H1 (cell line): ENCODE results near the gene FLT4. TPM values are rescaled to one million over a fixed set of nuclear protein-coding genes. Genes with fewer than 3 reads are reported as not detected.

Experiments
- CTCF ChIA-PET: fragments of 300-600 bp; sonication (Branson Sonifier 250); formaldehyde crosslinking; loops from one replicate; lab custom pipeline; 2021; ENCODE audit not compliant: partially characterized antibody; lab: Charles Lee
- POLR2A ChIA-PET: fragments of 300-600 bp; sonication (Branson Sonifier 250); formaldehyde crosslinking; loops from one replicate; lab custom pipeline; 2021; ENCODE audit warnings: inconsistent platforms; ENCODE audit not compliant: partially characterized antibody; lab: Charles Lee
- DNase-seq, 2 experiments: peaks; one replicate each; pipeline versions ENCODE4 v3.0.0 to v3.0.0-alpha.2; 2010 to 2022; ENCODE audit warnings: low spot score in 2 of 2, low read depth in 1 of 2, mixed read lengths in 1 of 2
- FAIRE-seq: peaks from 2 replicates; lab custom pipeline; 2011; peaks lifted over from hg19 to GRCh38; lab: Jason Lieb, UNC
- H2AFZ ChIP-seq: 2 replicates; pipeline ENCODE4 v1.8.1; 2012; ENCODE audit warnings: low read length, inconsistent platforms
- H2AK5ac ChIP-seq: 2 replicates; pipeline ENCODE4 v1.6.1; 2013; ENCODE audit warnings: low read depth, low read length
- H2BK120ac ChIP-seq: replicated peaks from 2 replicates; pipeline ENCODE3; 2013; ENCODE audit warnings: low read depth, low read length, inconsistent platforms
- H2BK12ac ChIP-seq: 2 replicates; pipeline ENCODE4 v1.6.1; 2013; ENCODE audit warnings: low read depth, low read length
- H2BK15ac ChIP-seq: 2 replicates; pipeline ENCODE4 v1.6.1; 2013; ENCODE audit warnings: low read length
- H2BK20ac ChIP-seq: 2 replicates; pipeline ENCODE4 v1.6.1; 2013; ENCODE audit warnings: low read length
- H2BK5ac ChIP-seq: 2 replicates; pipeline ENCODE4 v1.6.1; 2013; ENCODE audit warnings: low read depth, low read length
- H3K14ac ChIP-seq: 2 replicates; pipeline ENCODE4 v1.6.1; 2013; ENCODE audit warnings: inconsistent platforms; ENCODE audit not compliant: insufficient read length
- H3K18ac ChIP-seq: 2 replicates; pipeline ENCODE4 v1.6.1; 2013; ENCODE audit warnings: low read length; ENCODE audit errors: extremely low read depth
- H3K23ac ChIP-seq: 2 replicates; pipeline ENCODE4 v1.6.1; 2013; ENCODE audit warnings: inconsistent platforms; ENCODE audit not compliant: insufficient read length
- H3K23me2 ChIP-seq: 2 replicates; pipeline ENCODE4 v1.6.1; 2013; ENCODE audit warnings: low read depth, low read length
- H3K27ac ChIP-seq: 2 replicates; pipeline ENCODE4 v1.6.1; 2011; ENCODE audit warnings: low read depth, low read length, inconsistent platforms
- H3K27me3 ChIP-seq, 4 experiments: replicated peaks in 1 of 4; 1 replicate in 1 of 4; 2 replicates in 3 of 4; pipeline versions ENCODE4 v1.6.1 to v1.8.1; 2011 to 2013; ENCODE audit warnings: low read length in 3 of 4, mild to moderate bottlenecking in 3 of 4, inconsistent platforms in 2 of 4, mixed read lengths in 2 of 4, moderate library complexity in 1 of 4; ENCODE audit not compliant: control insufficient read depth in 3 of 4, insufficient read depth in 3 of 4; ENCODE audit errors: extremely low read depth in 1 of 4
- H3K36me3 ChIP-seq, 4 experiments: 2 replicates each; pipeline versions ENCODE4 v1.6.1 to v1.8.1; 2011 to 2013; ENCODE audit warnings: mild to moderate bottlenecking in 4 of 4, low read length in 3 of 4, moderate library complexity in 2 of 4, control low read depth in 1 of 4, inconsistent platforms in 1 of 4; ENCODE audit not compliant: insufficient read depth in 4 of 4, control insufficient read depth in 2 of 4
- H3K4ac ChIP-seq: replicated peaks from 2 replicates; pipeline ENCODE3; 2013; ENCODE audit warnings: low read length, low read depth, mixed read lengths, inconsistent platforms; ENCODE audit not compliant: insufficient read length
- H3K4me1 ChIP-seq, 4 experiments: replicated peaks in 1 of 4; 1 replicate in 1 of 4; 2 replicates in 3 of 4; pipeline versions ENCODE4 v1.6.1 to v1.8.1; 2011 to 2013; ENCODE audit warnings: low read length in 3 of 4, inconsistent platforms in 2 of 4, mixed read lengths in 1 of 4; ENCODE audit not compliant: insufficient read depth in 4 of 4, control insufficient read depth in 3 of 4
- H3K4me2 ChIP-seq, 2 experiments: 2 replicates each; pipeline versions ENCODE4 v1.6.1 to v1.8.1; 2011 to 2013; ENCODE audit warnings: low read depth in 2 of 2, low read length in 2 of 2, control low read depth in 1 of 2, inconsistent platforms in 1 of 2, mild to moderate bottlenecking in 1 of 2; ENCODE audit not compliant: insufficient read depth in 1 of 2
- H3K4me3 ChIP-seq, 4 experiments: fragments of 200-600, 300-600 bp in 1 of 4; sonication (generic), shearing (Covaris generic), sonication (Bioruptor Twin) in 1 of 4; 2 replicates each; pipeline versions ENCODE4 v1.5.1 to v1.8.1; 2011 to 2016; ENCODE audit warnings: low read length in 4 of 4, low read depth in 3 of 4, control low read depth in 2 of 4, inconsistent platforms in 2 of 4, mild to moderate bottlenecking in 2 of 4, mixed read lengths in 1 of 4, moderate library complexity in 1 of 4; ENCODE audit not compliant: insufficient read depth in 2 of 4; ENCODE audit errors: extremely low read depth in 1 of 4
- H3K56ac ChIP-seq: replicated peaks from 2 replicates; pipeline ENCODE3; 2013; ENCODE audit warnings: low read depth, mild to moderate bottlenecking, mixed read lengths, low read length, inconsistent platforms; ENCODE audit not compliant: insufficient read length
- H3K79me1 ChIP-seq: 2 replicates; pipeline ENCODE4 v1.6.1; 2013; ENCODE audit warnings: low read depth, low read length, control low read depth
- H3K79me2 ChIP-seq, 2 experiments: 2 replicates each; pipeline versions ENCODE4 v1.6.1 to v1.8.1; 2012 to 2013; ENCODE audit warnings: low read length in 2 of 2, mild to moderate bottlenecking in 2 of 2, inconsistent platforms in 1 of 2; ENCODE audit not compliant: insufficient read depth in 2 of 2, control insufficient read depth in 1 of 2
- H3K9ac ChIP-seq, 4 experiments: replicated peaks in 1 of 4; 1 replicate in 1 of 4; 2 replicates in 3 of 4; pipeline versions ENCODE4 v1.6.1 to v1.8.1; 2011 to 2013; ENCODE audit warnings: low read depth in 3 of 4, low read length in 3 of 4, control low read depth in 2 of 4, mild to moderate bottlenecking in 2 of 4, moderate library complexity in 2 of 4, inconsistent platforms in 1 of 4; ENCODE audit errors: extremely low read depth in 1 of 4
- H3K9me3 ChIP-seq, 2 experiments: 2 replicates each; pipeline versions ENCODE4 v1.6.1 to v1.8.1; 2012 to 2013; ENCODE audit warnings: mild to moderate bottlenecking in 2 of 2, moderate library complexity in 2 of 2, control low read depth in 1 of 2, inconsistent platforms in 1 of 2, low read depth in 1 of 2, low read length in 1 of 2, mixed read lengths in 1 of 2; ENCODE audit not compliant: insufficient read depth in 2 of 2
- H4K20me1 ChIP-seq, 2 experiments: replicated peaks in 1 of 2; 2 replicates each; pipeline versions ENCODE3 to v1.8.1; 2011 to 2013; ENCODE audit warnings: inconsistent platforms in 2 of 2, low read length in 2 of 2, mild to moderate bottlenecking in 1 of 2; ENCODE audit not compliant: insufficient read depth in 2 of 2, control insufficient read depth in 1 of 2
- H4K5ac ChIP-seq: 2 replicates; pipeline ENCODE4 v1.6.1; 2013; ENCODE audit warnings: low read length, low read depth, mixed read lengths, inconsistent platforms; ENCODE audit not compliant: insufficient read length
- H4K8ac ChIP-seq: 2 replicates; pipeline ENCODE4 v1.8.0; 2013; ENCODE audit warnings: mild to moderate bottlenecking, moderate library complexity, low read length, inconsistent platforms; ENCODE audit not compliant: insufficient read depth; ENCODE audit errors: extremely low read depth
- H4K91ac ChIP-seq: replicated peaks from 2 replicates; pipeline ENCODE3; 2013; ENCODE audit warnings: low read length, mixed read lengths, inconsistent platforms; ENCODE audit not compliant: insufficient read length
- ATF3 ChIP-seq: IDR thresholded peaks from 2 replicates; pipeline ENCODE4 v1.6.1; 2011; ENCODE audit warnings: low read depth, mild to moderate bottlenecking, low read length; ENCODE audit not compliant: insufficient read depth
- BRCA1 ChIP-seq: IDR thresholded peaks from 2 replicates; pipeline ENCODE4 v1.6.1; 2012; ENCODE audit warnings: low read depth, low read length, improper control_type of control experiment
- CHD1 ChIP-seq: IDR thresholded peaks from 2 replicates; pipeline ENCODE4 v1.6.1; 2012; ENCODE audit warnings: low read depth, low read length, improper control_type of control experiment
- GABPA ChIP-seq: IDR thresholded peaks from 2 replicates; pipeline ENCODE4 v1.6.1; 2011; ENCODE audit warnings: mild to moderate bottlenecking, low read length, moderate library complexity, borderline replicate concordance; ENCODE audit not compliant: insufficient read depth
- HDAC2 ChIP-seq, 2 experiments: fragments of 300-600 bp in 1 of 2; sonication (generic) in 1 of 2; IDR thresholded peaks; 2 replicates each; pipeline ENCODE4 v1.6.1; 2011 to 2012; ENCODE audit warnings: low read depth in 2 of 2, low read length in 2 of 2, mild to moderate bottlenecking in 2 of 2, moderate library complexity in 2 of 2, borderline replicate concordance in 1 of 2, inconsistent platforms in 1 of 2
- NANOG ChIP-seq: IDR thresholded peaks from 2 replicates; pipeline ENCODE4 v1.6.1; 2011; ENCODE audit warnings: low read length, low read depth, mild to moderate bottlenecking, inconsistent platforms; ENCODE audit not compliant: insufficient read depth, poor library complexity, severe bottlenecking
- POLR2A ChIP-seq, 2 experiments: IDR thresholded peaks; 1 replicate in 1 of 2; 2 replicates in 1 of 2; pipeline ENCODE4 v1.6.1; 2011; ENCODE audit warnings: low read depth in 2 of 2, low read length in 2 of 2, mild to moderate bottlenecking in 2 of 2; ENCODE audit errors: control extremely low read depth in 1 of 2
- POU5F1 ChIP-seq: IDR thresholded peaks from 2 replicates; pipeline ENCODE4 v1.6.1; 2011; ENCODE audit warnings: low read depth, mild to moderate bottlenecking, low read length, moderate library complexity
- SIRT6 ChIP-seq: IDR thresholded peaks from one replicate; pipeline ENCODE4 v1.7.1; 2012; ENCODE audit warnings: low read length, inconsistent platforms
- TAF1 ChIP-seq: IDR thresholded peaks from 2 replicates; pipeline ENCODE4 v1.6.1; 2011; ENCODE audit warnings: mild to moderate bottlenecking, low read depth, low read length
- USF2 ChIP-seq: IDR thresholded peaks from 2 replicates; pipeline ENCODE4 v1.6.1; 2011; ENCODE audit warnings: low read length, improper control_type of control experiment
- WGBS, 2 experiments: shearing (Covaris generic) in 1 of 2; methylation state at CpG; one replicate each; pipeline versions ENCODE4 v1.1.6 to v1.1.7; 2013 to 2015; ENCODE audit warnings: low lambda C conversion rate in 2 of 2, mixed read lengths in 2 of 2, inconsistent platforms in 1 of 2, low coverage in 1 of 2, missing lambda C conversion rate in 1 of 2; ENCODE audit not compliant: insufficient replicate concordance in 2 of 2, insufficient coverage in 1 of 2, insufficient read length in 1 of 2; ENCODE audit errors: extremely low coverage in 1 of 2, missing lambda C conversion rate in 1 of 2; 5-methylcytosine and 5-hydroxymethylcytosine counted together
- polyA plus RNA-seq, 7 experiments: library from polyadenylated mRNA; depleted of rRNA in 3 of 7; stranded (reverse) in 5 of 7; unstranded in 2 of 7; fragments of >200 nt in 5 of 7; fragments of 200-250 nt in 2 of 7; gene quantifications; 1 replicate in 5 of 7; 2 replicates in 1 of 7; 4 replicates in 1 of 7; pipeline versions ENCODE4 v1.2.1 to v1.2.3, GENCODE V29; 2011 to 2013; ENCODE audit warnings: missing spikeins in 2 of 7, mixed read lengths in 2 of 7
- total RNA-seq: library from RNA; stranded (reverse); fragmentation: NEBNext Ultra II Directional; extraction: Animal tissue kit (Norgen Biotek cat#: 25700); gene quantifications from 2 replicates; pipeline ENCODE4 v1.2.1, GENCODE V29; 2021
- TF ChIP-seq, protein P1 (sequence below): IDR thresholded peaks from 2 replicates; pipeline ENCODE4 v1.6.1; 2012; ENCODE audit warnings: inconsistent platforms

FLT4 gene
- total and polyA plus RNA-seq, 2 of the 8 experiments (the other 6 are each of a cell fraction or from before 2014, with no cell fraction given), result 6.5 to 7.7 TPM

DNA sequence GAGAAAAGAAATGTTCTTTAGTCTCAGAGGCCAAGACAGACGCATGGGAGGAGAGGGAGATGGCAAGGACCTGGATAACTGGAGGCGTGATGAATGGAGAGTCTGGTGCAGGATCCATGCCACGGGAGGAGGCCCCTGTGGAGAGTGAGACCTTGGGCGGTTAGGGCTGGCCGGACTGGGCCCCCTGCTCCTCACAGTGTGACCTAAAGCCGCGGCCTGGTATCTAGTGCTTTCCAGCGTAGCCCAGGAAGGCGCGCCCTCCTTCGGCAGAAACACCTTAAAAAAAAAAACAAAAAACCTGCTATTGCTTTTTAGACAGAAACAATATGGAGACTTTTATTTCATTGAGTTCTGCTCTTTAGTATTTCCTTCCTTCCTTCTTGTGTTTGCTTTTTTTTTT lies 91.2 kb downstream of the FLT4 start:
- H3K9me3 ChIP-seq, result no peaks in the 10 kb centered on the region
- H3K4me3 ChIP-seq, result no peak overlapping the region
- H3K23ac ChIP-seq, result no peak overlapping the region
- peaks cover 3 to 7% of the 10 kb centered on the region in 2 experiments for H4K20me1 ChIP-seq
- POLR2A ChIA-PET, result no interaction called here
- H3K4ac ChIP-seq, result no peak overlapping the region
- H2AK5ac ChIP-seq, result no peak overlapping the region
- no peak overlapping the region for H4K91ac ChIP-seq
- peaks cover 6% of the 10 kb centered on the region; the same call in 1 of the 2 replicates for H3K79me1 ChIP-seq
- H2BK20ac ChIP-seq, result no peak overlapping the region
- H2AFZ ChIP-seq, result no peak overlapping the region
- DNase-seq (no peak), FAIRE-seq (no peak)
- H3K36me3 ChIP-seq, result peaks cover 2 to 46% (median 10%) of the 10 kb centered on the region in 4 experiments; a peak in 5 of 8 replicates
- H3K56ac ChIP-seq, result no peak overlapping the region
- no peak overlapping the region for H2BK120ac ChIP-seq
- H2BK12ac ChIP-seq, result no peak overlapping the region
- CTCF ChIA-PET, result interaction anchor here (0.6 to 1.3 kb wide), 2 partner anchors 48 to 57 kb away, joined by 3 read pairs; no protein-coding TSS in a partner anchor
- WGBS, 2 experiments, result 81% methylated on average over 11 of the region's 11 CpGs; no CpG with 5 or more reads in 1 of the 2 experiments
- H3K9ac ChIP-seq, result no peak overlapping the region
- peaks cover 0 to 57% of the 10 kb centered on the region in 2 experiments; a peak in 2 of 4 replicates for H3K79me2 ChIP-seq
- no peak overlapping the region for H2BK5ac ChIP-seq
- no peak overlapping the region for H4K8ac ChIP-seq
- H3K4me1 ChIP-seq, result no peaks in the 10 kb centered on the region; a peak in 1 of 7 replicates
- no peak overlapping the region for H3K18ac ChIP-seq
- H3K27ac ChIP-seq, result no peak overlapping the region
- no peak overlapping the region for H4K5ac ChIP-seq
- H3K27me3 ChIP-seq, result no peaks in the 10 kb centered on the region
- no peak overlapping the region for H3K4me2 ChIP-seq
- no peaks in the 10 kb centered on the region for H3K23me2 ChIP-seq
- H2BK15ac ChIP-seq, result no peak overlapping the region
- no peak overlapping the region for H3K14ac ChIP-seq
- no peak for TF ChIP-seq GABPA
- no peak for TF ChIP-seq TAF1
- no peak for TF ChIP-seq USF2
- TF ChIP-seq HDAC2 (IDR thresholded peaks at IDR 0.05; ENCODE audit: borderline replicate concordance in 1 of 2, low read depth in 2 of 2, low read length in 2 of 2), result no peak
- no peak for TF ChIP-seq POU5F1
- no peak for TF ChIP-seq ATF3
- TF ChIP-seq CHD1, result no peak
- no peak for TF ChIP-seq SIRT6
- TF ChIP-seq POLR2A (IDR thresholded peaks at IDR 0.05; ENCODE audit: control extremely low read depth in 1 of 2, low read depth in 2 of 2, low read length in 2 of 2), result no peak
- TF ChIP-seq NANOG, result no peak
- no peak for TF ChIP-seq BRCA1
- TF ChIP-seq, protein P1, sequence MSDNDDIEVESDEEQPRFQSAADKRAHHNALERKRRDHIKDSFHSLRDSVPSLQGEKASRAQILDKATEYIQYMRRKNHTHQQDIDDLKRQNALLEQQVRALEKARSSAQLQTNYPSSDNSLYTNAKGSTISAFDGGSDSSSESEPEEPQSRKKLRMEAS, result no peak
